ENCODE measurements around the gene CLP1.

- no peak for TF ChIP-seq CTCF (IDR thresholded peaks at IDR 0.05; ENCODE audit: low read depth, low read length, missing input control)
- TF ChIP-seq SP1 (IDR thresholded peaks at IDR 0.05), result no peak
Measured at GRCh38 chr11:57675176-57675941, 17.8 kb downstream of the CLP1 start.

Measured in liver (tissue), 3 donors.